Sciatic nerve (tissue), 2 donors: ENCODE results near the gene FAM234A. TPM values are rescaled to one million over a fixed set of nuclear protein-coding genes. Genes with fewer than 3 reads are reported as not detected.

ENCODE experiments used
- ATAC-seq: fragments of 200-7000 bp; cut with Tn5 transposase; one replicate; pipeline ENCODE4 v1.9.1; 2020; ENCODE audit warnings: mild to moderate bottlenecking, moderate library complexity
- DNase-seq: peaks from one replicate; pipeline ENCODE4 v3.0.0-alpha.2; 2020; ENCODE audit warnings: low spot score
- intact Hi-C: fragments of 100-400 bp; cut with DNase I; formaldehyde crosslinking; loops from one replicate; pipeline ENCODE4 v1.14.2; 2022
- total RNA-seq: library from RNA; stranded (reverse); fragmentation: NEBNext Ultra II Directional; extraction: Animal tissue kit (Norgen Biotek cat#: 25700); gene quantifications from one replicate; pipeline ENCODE4 v1.2.1, GENCODE V29; 2021
- donor health status: DM: no; HTN: no; CAD: no.
- donor health status: DM: no; HTN: no; CAD: no.

Gene FAM234A
- total RNA-seq, 1 donor from 2014 or later: 129 TPM

DNA sequence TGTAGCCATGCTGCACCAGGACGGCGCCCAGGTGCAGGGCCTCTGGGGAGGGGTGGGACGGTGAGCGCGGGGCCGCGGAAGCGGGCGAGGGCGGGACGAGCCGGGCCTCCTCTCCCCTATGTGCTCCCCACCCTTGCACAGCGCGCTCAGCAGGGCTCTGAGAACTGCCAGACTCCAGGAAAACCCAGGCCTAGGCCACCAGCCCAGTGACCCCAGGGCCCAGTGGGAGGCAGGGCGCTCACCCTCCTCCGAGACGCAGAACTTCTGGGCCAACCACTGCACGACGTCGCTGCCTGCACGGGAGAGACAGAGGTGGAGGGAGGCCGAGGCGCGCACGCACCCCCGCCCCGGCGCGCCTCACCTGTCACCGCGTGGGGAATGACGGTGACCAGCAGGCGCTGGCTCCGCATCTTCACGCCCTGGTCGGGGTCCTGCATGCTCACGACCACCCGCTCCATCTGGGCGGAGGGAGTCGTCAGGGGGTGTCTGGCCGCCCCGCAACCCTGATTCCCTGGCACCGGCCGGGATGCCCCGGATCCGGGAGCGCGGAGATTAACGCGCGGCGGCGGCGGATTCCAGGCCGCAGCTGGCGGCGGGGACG is 40.5 kb downstream of the FAM234A start:
- intact Hi-C loops: no loop called here
- no peak for DNase-seq
- no peak for ATAC-seq

DNA sequence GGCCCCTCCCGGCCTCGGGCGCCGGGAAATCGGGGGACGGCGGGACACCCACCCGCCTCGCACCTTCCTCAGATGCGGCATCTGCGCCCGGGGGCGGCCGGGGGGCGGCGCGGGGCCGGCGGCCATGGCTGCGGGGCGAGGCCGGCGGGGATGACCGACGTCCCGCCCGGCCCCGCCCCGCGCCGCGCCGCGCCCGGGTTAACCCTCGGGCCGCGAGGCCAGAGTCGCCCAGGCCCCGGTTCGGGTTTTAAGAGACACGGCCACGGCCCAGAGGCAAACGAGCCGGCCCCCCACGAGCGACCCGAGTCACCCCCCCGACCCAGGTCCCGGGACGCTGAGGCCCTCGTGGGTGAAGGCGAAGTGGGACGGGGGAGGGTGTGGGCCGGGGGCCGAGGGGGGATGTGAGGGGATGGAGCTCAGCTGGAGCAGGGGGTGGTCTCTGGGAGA is 41.2 kb downstream of the FAM234A start, which contains the start of gene RGS11:
Gene RGS11 (minus strand): TSS at position 159 of the 447 bp plus-strand sequence. CDS start 33 bp downstream, at position 126.
- peak; percentile 8 for ATAC-seq
- intact Hi-C loops: no loop called here
- no peak for DNase-seq

DNA sequence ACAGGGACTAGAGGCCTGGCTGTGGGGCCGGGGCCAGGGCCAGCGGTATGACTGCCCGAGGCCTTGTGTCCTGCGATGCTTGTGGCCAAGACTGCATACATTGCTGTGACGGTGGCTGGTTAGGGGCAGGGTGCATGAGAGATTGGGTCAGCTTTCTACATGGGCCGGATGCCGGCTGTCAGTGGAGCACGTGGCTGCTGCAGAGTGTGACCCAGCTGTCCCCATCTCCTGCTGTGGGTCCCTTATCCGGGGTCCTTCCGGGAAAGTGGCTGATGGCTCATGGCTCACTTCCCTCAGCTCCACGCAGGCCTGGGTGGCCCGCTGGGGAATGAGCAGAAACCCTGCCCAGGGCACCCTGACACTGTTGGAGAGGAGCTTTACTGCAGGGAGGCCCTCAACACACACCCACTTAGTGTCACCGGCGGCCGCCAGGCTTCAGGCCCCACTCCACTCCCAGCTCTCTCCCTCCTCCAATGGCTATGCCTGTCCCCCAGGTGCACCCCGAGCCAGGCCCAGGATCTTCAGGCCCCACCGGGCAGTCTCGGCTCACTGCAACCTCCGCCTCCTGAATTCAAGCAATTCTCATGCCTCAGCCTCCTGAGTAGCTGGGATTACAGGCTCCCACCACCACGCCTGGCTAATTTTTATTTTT is 41.9 kb downstream of the FAM234A start:
- no peak for DNase-seq
- intact Hi-C loops: no loop called here
- ATAC-seq: peak; percentile 28

DNA sequence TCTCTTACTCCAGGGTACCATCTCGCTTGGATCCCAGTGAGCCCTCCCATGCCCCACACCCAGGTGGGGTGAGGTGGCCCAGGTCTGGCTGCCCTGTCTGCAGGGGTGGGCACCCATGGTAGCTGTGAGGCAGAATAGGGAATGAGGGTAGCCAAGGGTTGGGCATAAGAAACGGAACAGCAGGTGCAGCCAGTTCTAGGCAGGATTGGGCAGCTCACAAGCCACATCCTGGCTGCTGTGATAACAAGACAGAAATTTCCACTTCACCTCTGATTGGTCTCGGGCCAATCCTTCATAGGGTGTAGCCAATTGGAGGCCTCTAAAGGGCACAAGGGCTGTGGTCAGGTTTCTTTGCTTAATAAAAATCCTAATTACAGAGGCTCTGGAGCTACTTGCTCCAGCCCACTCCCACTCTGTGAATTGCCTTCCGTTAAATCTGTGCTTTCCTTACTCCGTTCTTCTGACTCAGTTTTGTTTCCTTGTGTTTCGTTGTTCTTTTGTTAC is 44.3 kb downstream of the FAM234A start:
- ATAC-seq: no peak
- intact Hi-C loops: no loop called here

DNA sequence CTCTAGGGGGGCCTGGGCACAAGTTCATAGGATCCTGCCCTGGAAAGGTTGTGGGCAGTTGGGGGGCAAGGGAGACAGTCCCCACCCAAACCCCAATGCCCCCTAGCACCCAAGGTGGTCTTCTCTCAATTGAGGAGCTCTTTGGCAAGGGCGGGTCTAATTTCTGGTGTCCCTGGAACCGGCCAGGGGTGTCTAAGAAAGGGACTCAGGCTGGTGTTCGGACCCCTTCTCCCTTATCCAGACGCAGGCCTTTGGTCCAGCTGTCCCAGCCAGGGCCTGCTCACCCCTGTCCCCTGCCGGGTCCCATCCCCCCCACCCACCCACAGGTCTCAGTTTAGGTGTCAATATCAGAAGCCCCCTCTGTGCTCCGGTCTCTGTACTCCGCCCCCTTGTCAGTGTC is 44.9 kb downstream of the FAM234A start:
- intact Hi-C loops: no loop called here
- no peak for ATAC-seq
- DNase-seq: no peak

More for the DNA sequence above, 44.3 kb downstream of the FAM234A start:
- DNase-seq: no peak

DNA sequence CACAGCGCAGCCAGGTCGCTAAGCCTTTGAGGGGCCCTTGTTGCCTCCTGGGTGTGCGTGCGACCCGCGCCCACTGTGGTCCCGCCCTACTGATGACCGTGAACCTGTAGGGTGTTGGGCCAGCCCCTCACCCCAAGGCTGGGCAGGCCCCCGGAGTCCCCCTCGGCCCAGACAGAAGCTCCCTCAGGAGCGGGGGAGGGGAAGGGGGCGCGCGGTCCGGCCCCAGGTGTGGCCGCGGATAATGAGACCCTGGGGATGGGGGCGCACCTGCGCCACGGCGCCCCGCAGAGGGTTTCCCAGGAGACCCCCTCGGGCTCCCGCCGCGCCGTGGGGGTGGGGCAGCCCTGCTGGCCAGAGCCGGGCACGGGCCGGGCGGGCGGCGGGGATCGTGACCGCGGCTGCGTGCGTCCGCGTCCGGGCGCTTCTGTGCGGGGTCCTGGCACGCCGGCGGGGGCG is 45.4 kb downstream of the FAM234A start:
- intact Hi-C loops: no loop called here
- no peak for DNase-seq
- no peak for ATAC-seq

DNA sequence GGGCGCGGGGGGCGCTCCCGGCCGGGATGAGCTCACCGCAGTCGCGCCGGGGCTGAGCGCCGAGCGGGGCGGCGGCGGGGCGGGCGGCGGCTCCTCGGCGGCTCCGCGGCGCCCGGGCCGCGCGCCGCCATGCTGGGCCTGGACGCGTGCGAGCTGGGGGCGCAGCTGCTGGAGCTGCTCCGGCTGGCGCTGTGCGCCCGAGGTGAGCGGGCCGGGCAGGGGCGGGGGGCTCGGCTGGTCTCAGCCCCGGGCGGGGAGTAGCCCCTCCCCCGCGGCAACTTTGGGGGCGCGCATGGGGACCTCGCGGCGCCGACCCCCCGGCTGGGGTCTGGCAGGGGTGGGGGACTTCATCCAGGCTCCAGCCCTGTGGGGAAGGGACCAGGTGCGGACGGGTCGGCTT is 45.9 kb downstream of the FAM234A start, which contains the start of gene ARHGDIG:
Gene ARHGDIG (plus strand): TSS at position 40 of the 400 bp plus-strand sequence. CDS start 90 bp downstream, at position 130.
- intact Hi-C loops: no loop called here
- ATAC-seq (no peak), DNase-seq (no peak)

DNA sequence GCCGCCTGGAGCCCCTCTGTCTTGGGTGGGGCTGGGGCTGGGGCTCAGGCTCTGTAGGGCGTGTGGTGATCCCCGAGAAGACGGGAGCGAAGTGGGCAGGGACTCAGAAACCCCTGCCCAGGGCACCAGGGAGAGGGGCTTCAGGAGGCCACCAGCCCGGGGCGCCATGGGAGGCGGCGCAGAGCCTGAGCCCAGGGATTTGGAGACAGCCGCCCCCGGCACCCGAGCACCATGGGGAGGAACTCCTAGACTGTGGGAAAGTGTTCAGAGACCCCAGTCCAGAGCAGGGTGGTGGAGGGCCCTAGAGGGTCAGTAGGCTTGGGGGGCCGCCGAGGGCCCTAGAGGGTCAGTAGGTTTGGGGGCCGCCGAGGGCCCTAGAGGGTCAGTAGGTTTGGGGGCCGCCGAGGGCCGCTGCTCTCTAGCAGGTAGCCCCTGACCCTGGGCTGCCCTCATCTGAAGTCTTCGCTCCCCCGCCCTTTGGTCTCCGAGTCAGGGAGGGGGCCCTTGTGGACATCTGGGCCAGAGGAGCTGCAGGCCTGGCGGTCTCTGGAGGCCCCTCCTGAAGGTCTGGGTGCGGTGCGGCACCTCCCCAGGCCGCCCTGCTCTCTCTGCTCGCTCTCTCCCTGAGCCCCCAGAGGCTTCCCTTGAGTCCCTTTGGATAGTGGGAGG is 46.5 kb downstream of the FAM234A start:
- DNase-seq: no peak
- intact Hi-C loops: no loop called here
- ATAC-seq: no peak

DNA sequence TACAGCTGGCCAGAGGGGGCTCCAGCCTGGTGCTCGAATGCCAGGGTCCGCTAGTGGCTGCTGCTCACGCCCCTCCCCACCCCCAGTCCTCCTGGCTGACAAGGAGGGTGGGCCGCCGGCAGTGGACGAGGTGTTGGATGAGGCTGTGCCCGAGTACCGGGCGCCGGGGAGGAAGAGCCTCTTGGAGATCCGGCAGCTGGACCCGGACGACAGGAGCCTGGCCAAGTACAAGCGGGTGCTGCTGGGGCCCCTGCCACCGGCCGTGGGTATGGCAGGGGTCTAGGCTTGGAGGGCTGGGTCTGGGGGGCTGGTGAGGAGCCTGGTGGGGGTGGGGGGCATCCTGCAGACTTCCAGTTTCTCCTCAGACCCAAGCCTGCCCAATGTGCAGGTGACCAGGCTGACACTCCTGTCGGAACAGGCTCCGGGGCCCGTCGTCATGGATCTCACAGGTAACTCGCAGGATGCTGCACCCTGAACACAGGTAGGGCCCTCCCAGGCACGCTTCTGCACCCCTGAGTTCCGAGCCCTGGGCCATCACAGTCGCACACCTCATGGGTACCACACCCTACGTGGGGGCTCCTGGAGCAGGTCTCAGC is 47.1 kb downstream of the FAM234A start:
- intact Hi-C loops: no loop called here
- DNase-seq: no peak
- no peak for ATAC-seq

DNA sequence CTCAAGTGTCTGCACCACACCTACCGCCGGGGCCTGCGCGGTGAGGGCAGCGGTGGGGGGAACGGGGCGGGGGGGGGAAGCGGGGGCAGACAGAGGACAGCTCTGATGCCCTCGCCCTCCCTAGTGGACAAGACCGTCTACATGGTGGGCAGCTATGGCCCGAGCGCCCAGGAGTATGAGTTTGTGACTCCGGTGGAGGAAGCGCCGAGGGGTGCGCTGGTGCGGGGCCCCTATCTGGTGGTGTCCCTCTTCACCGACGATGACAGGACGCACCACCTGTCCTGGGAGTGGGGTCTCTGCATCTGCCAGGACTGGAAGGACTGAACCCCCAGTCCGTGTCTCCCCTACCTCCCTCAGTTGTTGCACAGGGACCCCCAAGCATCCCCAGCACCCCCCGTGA is 47.9 kb downstream of the FAM234A start:
- ATAC-seq (no peak), DNase-seq (no peak)
- intact Hi-C loops: no loop called here

DNA sequence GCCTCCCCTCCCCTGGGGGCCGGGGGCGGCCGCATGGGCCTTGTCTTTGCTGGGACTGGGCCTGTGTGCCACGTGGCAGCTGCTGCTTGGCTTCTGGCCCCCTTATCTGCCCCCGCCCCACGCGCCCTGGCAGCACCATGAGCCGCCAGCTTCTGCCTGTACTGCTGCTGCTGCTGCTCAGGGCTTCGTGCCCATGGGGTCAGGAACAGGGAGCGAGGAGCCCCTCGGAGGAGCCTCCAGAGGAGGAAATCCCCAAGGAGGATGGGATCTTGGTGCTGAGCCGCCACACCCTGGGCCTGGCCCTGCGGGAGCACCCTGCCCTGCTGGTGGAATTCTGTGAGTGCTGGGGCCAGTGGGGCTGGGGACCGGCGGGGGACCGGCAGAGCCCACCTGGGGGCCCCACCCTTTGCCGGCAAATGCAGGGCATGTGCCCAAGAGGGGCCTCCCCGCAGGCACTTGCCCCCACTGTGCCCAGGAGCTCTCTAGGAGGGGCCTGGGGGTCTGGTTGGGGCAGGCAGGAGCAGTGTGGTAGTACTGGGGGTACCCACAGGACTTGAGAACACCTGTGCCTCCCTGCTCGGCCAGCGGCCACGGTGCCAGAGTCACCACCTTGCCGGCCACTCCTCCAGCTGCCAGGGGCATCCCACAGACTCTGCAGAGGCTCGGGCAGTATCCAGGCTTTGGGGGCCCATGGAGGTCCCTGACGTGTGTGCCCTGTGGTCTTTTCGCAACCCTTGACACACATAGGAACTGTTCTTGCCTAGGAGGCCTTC is 48.6 kb downstream of the FAM234A start, which contains the start of gene PDIA2:
Gene PDIA2 (plus strand): TSS at position 132 of the 773 bp plus-strand sequence. CDS start 6 bp downstream, at position 138.
- no peak for ATAC-seq
- no peak for DNase-seq
- intact Hi-C loops: no loop called here

DNA sequence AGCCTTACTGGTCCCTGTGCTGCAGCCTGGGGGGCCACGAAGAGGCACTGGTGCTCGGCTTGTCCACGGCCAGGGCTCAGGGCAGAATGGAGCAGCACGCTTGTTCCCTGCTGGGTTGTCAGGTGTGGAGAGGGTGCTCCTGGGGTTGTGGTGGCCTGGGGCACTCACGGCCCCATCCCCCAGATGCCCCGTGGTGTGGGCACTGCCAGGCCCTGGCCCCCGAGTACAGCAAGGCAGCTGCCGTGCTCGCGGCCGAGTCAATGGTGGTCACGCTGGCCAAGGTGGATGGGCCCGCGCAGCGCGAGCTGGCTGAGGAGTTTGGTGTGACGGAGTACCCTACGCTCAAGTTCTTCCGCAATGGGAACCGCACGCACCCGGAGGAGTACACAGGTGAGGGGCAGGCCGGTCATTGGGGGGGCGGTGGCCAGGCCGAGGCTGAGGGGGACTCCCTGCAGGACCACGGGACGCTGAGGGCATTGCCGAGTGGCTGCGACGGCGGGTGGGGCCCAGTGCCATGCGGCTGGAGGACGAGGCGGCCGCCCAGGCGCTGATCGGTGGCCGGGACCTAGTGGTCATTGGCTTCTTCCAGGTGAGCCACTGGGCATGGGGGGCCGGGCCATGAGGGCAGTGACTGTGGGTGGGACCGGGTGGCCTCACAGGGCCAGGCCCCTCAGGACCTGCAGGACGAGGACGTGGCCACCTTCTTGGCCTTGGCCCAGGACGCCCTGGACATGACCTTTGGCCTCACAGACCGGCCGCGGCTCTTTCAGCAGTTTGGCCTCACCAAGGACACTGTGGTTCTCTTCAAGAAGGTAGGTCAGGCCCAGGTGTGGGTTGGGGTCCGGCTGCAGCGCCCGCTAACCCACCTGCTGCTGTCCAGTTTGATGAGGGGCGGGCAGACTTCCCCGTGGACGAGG is 49.8 kb downstream of the FAM234A start:
- no peak for ATAC-seq
- intact Hi-C loops: no loop called here
- no peak for DNase-seq

DNA sequence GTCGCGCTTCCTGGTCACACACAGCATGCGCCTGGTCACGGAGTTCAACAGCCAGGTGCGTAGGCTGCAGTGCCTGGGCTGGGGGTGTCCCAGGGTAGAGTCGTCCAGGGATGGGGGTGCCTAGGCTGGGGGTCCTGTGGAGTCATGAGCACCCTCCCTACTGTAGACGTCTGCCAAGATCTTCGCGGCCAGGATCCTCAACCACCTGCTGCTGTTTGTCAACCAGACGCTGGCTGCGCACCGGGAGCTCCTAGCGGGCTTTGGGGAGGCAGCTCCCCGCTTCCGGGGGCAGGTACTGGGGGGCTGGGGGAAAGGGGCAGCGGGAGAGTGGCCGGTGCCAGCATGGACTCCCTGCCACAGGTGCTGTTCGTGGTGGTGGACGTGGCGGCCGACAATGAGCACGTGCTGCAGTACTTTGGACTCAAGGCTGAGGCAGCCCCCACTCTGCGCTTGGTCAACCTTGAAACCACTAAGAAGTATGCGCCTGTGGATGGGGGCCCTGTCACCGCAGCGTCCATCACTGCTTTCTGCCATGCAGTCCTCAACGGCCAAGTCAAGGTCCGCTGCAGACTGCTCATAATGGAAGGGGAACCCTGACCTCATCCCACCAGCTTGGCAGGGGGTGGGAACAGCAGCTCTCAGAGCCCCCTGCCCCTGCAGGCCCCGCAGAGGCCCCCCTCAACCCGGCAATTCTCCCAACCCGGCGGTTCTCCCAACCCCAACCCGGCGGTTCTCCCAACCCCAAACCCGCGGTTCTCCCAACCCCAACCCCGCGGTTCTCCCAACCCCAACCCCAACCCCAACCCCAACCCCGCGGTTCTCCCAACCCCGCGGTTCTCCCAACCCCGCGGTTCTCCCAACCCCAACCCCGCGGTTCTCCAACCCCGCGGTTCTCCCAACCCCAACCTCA is 50.8 kb downstream of the FAM234A start:
- no peak for ATAC-seq
- DNase-seq: no peak
- intact Hi-C loops: no loop called here

DNA sequence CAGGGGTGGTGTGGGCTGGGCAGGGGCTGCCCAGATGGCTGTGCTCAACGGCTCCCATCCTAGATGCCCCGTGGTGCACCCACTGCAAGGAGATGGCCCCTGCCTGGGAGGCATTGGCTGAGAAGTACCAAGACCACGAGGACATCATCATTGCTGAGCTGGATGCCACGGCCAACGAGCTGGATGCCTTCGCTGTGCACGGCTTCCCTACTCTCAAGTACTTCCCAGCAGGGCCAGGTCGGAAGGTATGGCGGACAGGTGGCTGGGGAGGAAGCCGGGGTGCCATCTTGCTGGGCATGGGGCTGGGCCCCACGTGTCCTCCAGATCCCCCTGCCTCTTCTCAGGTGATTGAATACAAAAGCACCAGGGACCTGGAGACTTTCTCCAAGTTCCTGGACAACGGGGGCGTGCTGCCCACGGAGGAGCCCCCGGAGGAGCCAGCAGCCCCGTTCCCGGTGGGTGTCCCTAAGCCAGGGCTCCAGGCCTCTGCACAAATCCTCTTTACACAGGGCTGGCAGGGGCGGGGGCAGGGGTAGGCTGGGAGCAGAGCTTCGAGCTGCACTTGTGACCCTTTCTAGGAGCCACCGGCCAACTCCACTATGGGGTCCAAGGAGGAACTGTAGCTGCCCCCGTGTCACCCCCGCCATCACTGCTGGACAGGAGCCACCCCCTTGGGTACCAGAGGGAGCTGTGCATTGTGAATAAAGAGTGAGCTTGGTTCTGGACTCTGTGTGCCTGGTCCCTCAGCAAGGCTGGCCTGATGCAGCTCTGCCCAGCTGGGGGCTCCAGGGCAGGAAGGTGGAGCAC is 52.1 kb downstream of the FAM234A start:
- ATAC-seq (no peak), DNase-seq (no peak)
- intact Hi-C loops: no loop called here

DNA sequence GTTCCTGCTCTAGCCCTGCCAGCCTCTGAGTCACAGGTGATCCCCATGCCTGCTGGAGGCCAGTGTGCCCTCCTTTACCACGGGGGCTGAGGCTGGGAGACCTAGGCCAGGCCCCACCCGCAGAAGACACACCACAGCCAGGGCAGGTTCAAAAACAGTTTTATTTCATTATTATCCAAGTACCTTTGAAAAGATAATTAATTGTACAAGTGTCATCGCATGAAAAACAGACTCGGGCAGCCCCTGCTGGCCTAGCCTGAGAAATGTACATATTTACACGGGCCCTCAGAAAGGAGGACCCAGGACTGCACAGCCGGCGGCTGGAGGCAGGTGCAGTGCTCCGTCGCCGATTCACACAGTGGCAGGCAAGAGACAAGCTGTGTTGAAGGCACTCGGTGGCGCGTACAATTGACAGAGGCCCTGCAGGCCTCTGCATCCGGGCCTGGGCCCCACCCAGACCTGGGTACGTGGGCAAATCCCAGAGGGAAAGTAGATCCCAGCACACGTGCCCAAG is 52.7 kb downstream of the FAM234A start:
- intact Hi-C loops: no loop called here
- no peak for ATAC-seq

More for the DNA sequence above, 52.7 kb downstream of the FAM234A start:
- no peak for DNase-seq
